HepG2 (cell line): ENCODE results near the gene ANO1. TPM values are rescaled to one million over a fixed set of nuclear protein-coding genes. Genes with fewer than 3 reads are reported as not detected.

ENCODE experiments used
- ATAC-seq: fragments of 200-7000 bp; cut with Tn5 transposase; 3 replicates; pipeline ENCODE4 v1.9.1; 2020; ENCODE audit warnings: mild to moderate bottlenecking, moderate library complexity
- BruUV-seq: library from RNA; stranded (reverse); fragments of 400-500 nt; replicated peaks from 2 replicates; lab custom pipeline; 2021; lab: Mats Ljungman, UMichigan
- CTCF ChIA-PET: fragments of 300-600 bp; formaldehyde crosslinking; extraction: SDS; loops from one replicate; lab custom pipeline; 2021; ENCODE audit warnings: low total read pairs, inconsistent platforms, low intra/inter-chr PET ratio; lab: Yijun Ruan, JAX
- POLR2A ChIA-PET: fragments of 350-600 bp; sonication (Branson Sonifier 250); formaldehyde crosslinking; loops from one replicate; lab custom pipeline; 2020; ENCODE audit warnings: antibody characterized with exemption, inconsistent platforms; lab: Yijun Ruan, JAX
- DNase-seq: peaks from one replicate; pipeline ENCODE4 v3.0.0-alpha.2; 2015; ENCODE audit warnings: low spot score
- FAIRE-seq: peaks from 3 replicates; lab custom pipeline; 2011; peaks lifted over from hg19 to GRCh38; lab: Jason Lieb, UNC
- H2AFZ ChIP-seq: one replicate; pipeline ENCODE4 v1.6.1; 2011; ENCODE audit warnings: low read length, inconsistent platforms
- H3K27ac ChIP-seq: fragments of 300-600 bp; 3 replicates; pipeline ENCODE4 v1.8.0; 2011; ENCODE audit warnings: mixed run types, mild to moderate bottlenecking, mixed read lengths, low read length, inconsistent platforms; ENCODE audit not compliant: insufficient read depth; ENCODE audit errors: extremely low read length
- H3K27me3 ChIP-seq, 2 experiments: fragments of 200-600 bp in 1 of 2; 2 replicates in 1 of 2; 3 replicates in 1 of 2; pipeline versions ENCODE4 v1.6.0 to v1.8.0; 2011; ENCODE audit warnings: low read length in 2 of 2, mild to moderate bottlenecking in 2 of 2, moderate library complexity in 2 of 2, inconsistent platforms in 1 of 2; ENCODE audit not compliant: insufficient read depth in 2 of 2, control insufficient read depth in 1 of 2
- H3K36me3 ChIP-seq, 2 experiments: fragments of 200-600 bp in 1 of 2; replicated peaks in 1 of 2; 2 replicates in 1 of 2; 3 replicates in 1 of 2; pipeline versions ENCODE4 v1.5.1 to v1.8.0; 2011; ENCODE audit warnings: low read length in 2 of 2, inconsistent platforms in 1 of 2; ENCODE audit not compliant: insufficient read depth in 2 of 2, control insufficient read depth in 1 of 2
- H3K4me1 ChIP-seq: 2 replicates; pipeline ENCODE4 v1.5.1; 2012; ENCODE audit warnings: low read length, inconsistent platforms; ENCODE audit not compliant: insufficient read depth
- H3K4me2 ChIP-seq: 2 replicates; pipeline ENCODE4 v1.6.0; 2011; ENCODE audit warnings: low read depth, low read length, inconsistent platforms
- H3K4me3 ChIP-seq, 3 experiments: fragments of 200-600 bp in 1 of 3; sonication (generic), shearing (Covaris generic) in 1 of 3; replicated peaks in 1 of 3; 2 replicates each; pipeline ENCODE4 v1.5.1; 2011 to 2016; ENCODE audit warnings: low read length in 3 of 3, inconsistent platforms in 2 of 3, low read depth in 2 of 3, mild to moderate bottlenecking in 2 of 3, control low read depth in 1 of 3, mixed read lengths in 1 of 3; ENCODE audit not compliant: insufficient read depth in 1 of 3
- H3K79me2 ChIP-seq: one replicate; pipeline ENCODE4 v1.6.1; 2011; ENCODE audit warnings: low read length, inconsistent platforms; ENCODE audit not compliant: insufficient read depth
- H3K9ac ChIP-seq: 2 replicates; pipeline ENCODE4 v1.6.0; 2011; ENCODE audit warnings: mild to moderate bottlenecking, low read depth, low read length, inconsistent platforms; ENCODE audit not compliant: insufficient read depth
- H3K9me3 ChIP-seq: 2 replicates; pipeline ENCODE4 v1.5.1; 2012; ENCODE audit warnings: mild to moderate bottlenecking, low read length
- H4K20me1 ChIP-seq: 2 replicates; pipeline ENCODE4 v1.6.0; 2011; ENCODE audit warnings: inconsistent platforms, mild to moderate bottlenecking, low read length, moderate library complexity; ENCODE audit not compliant: insufficient read depth
- ATF7 ChIP-seq, 2 experiments: fragments of 450-650 bp in 1 of 2; sonication (generic) in 1 of 2; formaldehyde crosslinking in 1 of 2; IDR thresholded peaks; 2 replicates each; pipeline versions ENCODE4 v1.4.0 to v1.6.1; 2016 to 2020; ENCODE audit warnings: antibody characterized with exemption in 1 of 2, mild to moderate bottlenecking in 1 of 2, missing genetic modification reagents in 1 of 2
- DDIT3 ChIP-seq: sonication (generic); formaldehyde crosslinking; IDR thresholded peaks from 2 replicates; pipeline ENCODE4 v1.4.0; 2020; ENCODE audit warnings: mild to moderate bottlenecking, missing genetic modification reagents
- SMARCC2 ChIP-seq: fragments of 450-650 bp; IDR thresholded peaks from 2 replicates; pipeline ENCODE4 v1.6.1; 2017; ENCODE audit warnings: antibody characterized with exemption, mild to moderate bottlenecking
- SP4 ChIP-seq: sonication (generic); formaldehyde crosslinking; IDR thresholded peaks from 2 replicates; pipeline ENCODE4 v1.8.1; 2023; ENCODE audit warnings: mild to moderate bottlenecking, missing genetic modification reagents
- WGBS: methylation state at CpG from one replicate; pipeline ENCODE4 v1.1.6; 2017; ENCODE audit warnings: low lambda C conversion rate; 5-methylcytosine and 5-hydroxymethylcytosine counted together
- in situ Hi-C: cut with HindIII; loops from 2 replicates; pipeline ENCODE4 v1.10.0; 2017; ENCODE audit warnings: low pct_unique_long_range_greater_than_20kb; ENCODE audit not compliant: extremely low pct_ligation_motif_present
- intact Hi-C: fragments of 100-400 bp; cut with micrococcal nuclease; formaldehyde crosslinking; loops from one replicate; pipeline ENCODE4 v1.10.0; 2022; ENCODE audit not compliant: unreplicated experiment
- polyA plus RNA-seq, 8 experiments: library from polyadenylated mRNA; depleted of rRNA in 3 of 8; stranded (reverse) in 7 of 8; unstranded in 1 of 8; fragments of >200 nt; fragmentation: Illumina TruSeq in 4 of 8; extraction: Trizol in 4 of 8; gene quantifications; 2 replicates each; pipeline versions ENCODE4 v1.2.1 to v1.2.3, GENCODE V29; 2011 to 2016; ENCODE audit warnings: low read depth in 4 of 8, missing spikeins in 1 of 8, mixed read lengths in 1 of 8; ENCODE audit not compliant: insufficient read depth in 1 of 8
- total RNA-seq, 5 experiments: library from RNA; depleted of rRNA; stranded (reverse); fragments of >200 nt; fragmentation: Illumina TruSeq; extraction: Trizol; gene quantifications; 2 replicates each; pipeline ENCODE4 v1.2.3, GENCODE V29; 2016; ENCODE audit warnings: low read depth in 1 of 5
- TF ChIP-seq, protein P1 (sequence below): sonication (generic); formaldehyde crosslinking; IDR thresholded peaks from 2 replicates; pipeline ENCODE4 v1.9.0; 2021; ENCODE audit warnings: mild to moderate bottlenecking, missing genetic modification reagents

The ANO1 gene
- total and polyA plus RNA-seq, 2 of the 13 experiments (the other 11 are each of a cell fraction or from before 2014, with no cell fraction given): not detected

DNA sequence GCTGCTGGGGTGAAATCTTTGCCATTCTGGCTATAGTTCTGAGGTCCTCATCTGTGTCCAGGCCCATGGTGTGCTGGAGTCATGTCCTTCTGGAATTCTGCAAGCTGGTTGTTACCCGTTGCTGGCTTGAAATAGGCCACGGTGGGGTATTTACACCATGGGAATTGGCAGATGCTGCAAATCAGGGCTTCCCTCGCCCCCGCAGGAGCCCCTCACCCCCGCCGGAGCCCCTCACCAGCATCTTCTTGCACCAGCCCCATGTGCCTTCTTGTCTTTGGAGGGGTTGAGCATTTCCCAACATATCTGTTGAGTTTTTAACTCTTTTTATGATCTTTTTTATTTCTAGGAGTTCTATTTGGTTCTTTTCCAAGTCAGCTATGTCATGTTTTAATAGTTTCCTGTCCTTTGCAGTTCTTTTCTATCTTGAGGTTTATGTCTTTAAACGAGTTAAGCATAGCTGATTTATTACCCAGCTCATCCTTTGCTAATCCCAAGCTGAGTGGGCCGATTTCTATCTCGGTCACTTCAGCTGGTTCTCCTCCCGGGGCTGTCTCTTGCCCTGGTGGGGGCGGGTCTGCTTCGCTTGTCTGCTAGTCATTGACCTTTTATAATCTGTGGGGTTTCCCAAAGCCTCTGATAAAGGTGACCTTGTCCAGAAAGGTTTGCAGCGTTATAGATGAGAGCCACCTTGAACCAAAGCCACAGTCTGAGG, 17.6 kb downstream of the ANO1 start:
- Histone ChIP-seq H3K27ac (no peak overlapping the region), H3K79me2 (no peaks in the 10 kb centered on the region), H3K4me1 (no peaks in the 10 kb centered on the region), H2AFZ (no peak overlapping the region), H3K9ac (no peak overlapping the region), H3K4me3 (no peak overlapping the region), H3K4me2 (no peak overlapping the region), H3K27me3 (peaks cover 16 to 77% of the 10 kb centered on the region in 2 experiments), H4K20me1 (no peaks in the 10 kb centered on the region), H3K9me3 (no peaks in the 10 kb centered on the region), H3K36me3 (no peaks in the 10 kb centered on the region)
- ChIA-PET POLR2A (no interaction called here), CTCF (no interaction called here)
- no peak for DNase-seq
- BruUV-seq: no TSS peak
- ATAC-seq: no peak
- intact Hi-C loops (no loop called here), in situ Hi-C loops (no loop called here)
- no peak for FAIRE-seq
- whole genome bisulfite sequencing: 12% methylated on average over 11 of the region's 13 CpGs
- TF ChIP-seq SP4 (CRISPR knock-in tag): no peak
- no peak for TF ChIP-seq SMARCC2
- TF ChIP-seq, protein P1, sequence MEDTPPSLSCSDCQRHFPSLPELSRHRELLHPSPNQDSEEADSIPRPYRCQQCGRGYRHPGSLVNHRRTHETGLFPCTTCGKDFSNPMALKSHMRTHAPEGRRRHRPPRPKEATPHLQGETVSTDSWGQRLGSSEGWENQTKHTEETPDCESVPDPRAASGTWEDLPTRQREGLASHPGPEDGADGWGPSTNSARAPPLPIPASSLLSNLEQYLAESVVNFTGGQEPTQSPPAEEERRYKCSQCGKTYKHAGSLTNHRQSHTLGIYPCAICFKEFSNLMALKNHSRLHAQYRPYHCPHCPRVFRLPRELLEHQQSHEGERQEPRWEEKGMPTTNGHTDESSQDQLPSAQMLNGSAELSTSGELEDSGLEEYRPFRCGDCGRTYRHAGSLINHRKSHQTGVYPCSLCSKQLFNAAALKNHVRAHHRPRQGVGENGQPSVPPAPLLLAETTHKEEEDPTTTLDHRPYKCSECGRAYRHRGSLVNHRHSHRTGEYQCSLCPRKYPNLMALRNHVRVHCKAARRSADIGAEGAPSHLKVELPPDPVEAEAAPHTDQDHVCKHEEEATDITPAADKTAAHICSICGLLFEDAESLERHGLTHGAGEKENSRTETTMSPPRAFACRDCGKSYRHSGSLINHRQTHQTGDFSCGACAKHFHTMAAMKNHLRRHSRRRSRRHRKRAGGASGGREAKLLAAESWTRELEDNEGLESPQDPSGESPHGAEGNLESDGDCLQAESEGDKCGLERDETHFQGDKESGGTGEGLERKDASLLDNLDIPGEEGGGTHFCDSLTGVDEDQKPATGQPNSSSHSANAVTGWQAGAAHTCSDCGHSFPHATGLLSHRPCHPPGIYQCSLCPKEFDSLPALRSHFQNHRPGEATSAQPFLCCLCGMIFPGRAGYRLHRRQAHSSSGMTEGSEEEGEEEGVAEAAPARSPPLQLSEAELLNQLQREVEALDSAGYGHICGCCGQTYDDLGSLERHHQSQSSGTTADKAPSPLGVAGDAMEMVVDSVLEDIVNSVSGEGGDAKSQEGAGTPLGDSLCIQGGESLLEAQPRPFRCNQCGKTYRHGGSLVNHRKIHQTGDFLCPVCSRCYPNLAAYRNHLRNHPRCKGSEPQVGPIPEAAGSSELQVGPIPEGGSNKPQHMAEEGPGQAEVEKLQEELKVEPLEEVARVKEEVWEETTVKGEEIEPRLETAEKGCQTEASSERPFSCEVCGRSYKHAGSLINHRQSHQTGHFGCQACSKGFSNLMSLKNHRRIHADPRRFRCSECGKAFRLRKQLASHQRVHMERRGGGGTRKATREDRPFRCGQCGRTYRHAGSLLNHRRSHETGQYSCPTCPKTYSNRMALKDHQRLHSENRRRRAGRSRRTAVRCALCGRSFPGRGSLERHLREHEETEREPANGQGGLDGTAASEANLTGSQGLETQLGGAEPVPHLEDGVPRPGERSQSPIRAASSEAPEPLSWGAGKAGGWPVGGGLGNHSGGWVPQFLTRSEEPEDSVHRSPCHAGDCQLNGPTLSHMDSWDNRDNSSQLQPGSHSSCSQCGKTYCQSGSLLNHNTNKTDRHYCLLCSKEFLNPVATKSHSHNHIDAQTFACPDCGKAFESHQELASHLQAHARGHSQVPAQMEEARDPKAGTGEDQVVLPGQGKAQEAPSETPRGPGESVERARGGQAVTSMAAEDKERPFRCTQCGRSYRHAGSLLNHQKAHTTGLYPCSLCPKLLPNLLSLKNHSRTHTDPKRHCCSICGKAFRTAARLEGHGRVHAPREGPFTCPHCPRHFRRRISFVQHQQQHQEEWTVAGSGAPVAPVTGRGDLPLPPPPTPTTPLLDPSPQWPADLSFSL (CRISPR knock-in tag): no peak
- TF ChIP-seq DDIT3: no peak
- TF ChIP-seq ATF7 (IDR thresholded peaks at IDR 0.05): no peak
- TF ChIP-seq ATF7 (CRISPR knock-in tag; IDR thresholded peaks at IDR 0.05): no peak
